GM13977 (cell line): Measurements from ENCODE around the gene RNF141.
A peak's percentile ranks its signal among the peaks of the same experiment; 100 is the strongest.

Source experiments
- DNase-seq: peaks from one replicate; pipeline ENCODE4 v3.0.0; 2012; ENCODE audit warnings: low spot score
- in situ Hi-C: fragments of 300-500 bp; cut with MboI; formaldehyde crosslinking; loops from one replicate; pipeline ENCODE4 v1.12.0; 2022; ENCODE audit warnings: low sequenced_read_pairs, low pct_unique_long_range_greater_than_20kb, mixed read lengths, inconsistent platforms; ENCODE audit not compliant: unreplicated experiment
- TF ChIP-seq, protein P1 (sequence below): IDR thresholded peaks from 2 replicates; pipeline ENCODE4 v1.5.1; 2012; ENCODE audit warnings: mild to moderate bottlenecking, control low read depth; ENCODE audit not compliant: insufficient read depth; ENCODE audit errors: extremely low read depth, missing control alignments

The RNF141 gene

DNA sequence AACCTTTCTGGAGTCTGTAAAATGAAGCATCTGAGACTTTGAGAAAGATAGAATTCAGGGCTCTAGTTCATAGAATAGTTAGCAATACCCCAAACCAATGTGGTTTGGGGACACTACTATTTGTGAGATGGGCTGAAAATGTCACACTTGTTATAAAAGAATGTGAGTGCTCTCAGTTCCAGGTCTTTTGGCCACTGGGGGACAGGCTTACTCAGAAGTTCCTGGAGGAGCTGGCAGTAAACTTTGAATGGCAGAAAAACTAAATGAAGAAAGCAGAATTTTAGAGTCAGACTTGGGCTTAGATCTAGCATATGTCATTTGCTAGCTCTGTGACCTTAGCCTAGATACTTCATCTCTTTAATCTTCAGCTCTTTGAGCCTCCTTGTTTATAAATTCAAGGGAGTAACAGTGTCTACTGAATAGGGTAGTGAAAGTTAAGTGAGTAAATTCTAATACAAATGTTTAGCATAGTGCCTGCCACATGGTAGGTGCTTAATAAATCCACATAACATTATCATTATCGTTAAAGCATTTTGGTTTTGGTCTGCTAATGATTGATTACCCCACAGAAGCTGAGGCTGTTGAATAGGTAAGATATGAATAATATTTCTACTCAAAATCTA, 23.8 kb upstream of the RNF141 start:
- TF ChIP-seq, protein P1, sequence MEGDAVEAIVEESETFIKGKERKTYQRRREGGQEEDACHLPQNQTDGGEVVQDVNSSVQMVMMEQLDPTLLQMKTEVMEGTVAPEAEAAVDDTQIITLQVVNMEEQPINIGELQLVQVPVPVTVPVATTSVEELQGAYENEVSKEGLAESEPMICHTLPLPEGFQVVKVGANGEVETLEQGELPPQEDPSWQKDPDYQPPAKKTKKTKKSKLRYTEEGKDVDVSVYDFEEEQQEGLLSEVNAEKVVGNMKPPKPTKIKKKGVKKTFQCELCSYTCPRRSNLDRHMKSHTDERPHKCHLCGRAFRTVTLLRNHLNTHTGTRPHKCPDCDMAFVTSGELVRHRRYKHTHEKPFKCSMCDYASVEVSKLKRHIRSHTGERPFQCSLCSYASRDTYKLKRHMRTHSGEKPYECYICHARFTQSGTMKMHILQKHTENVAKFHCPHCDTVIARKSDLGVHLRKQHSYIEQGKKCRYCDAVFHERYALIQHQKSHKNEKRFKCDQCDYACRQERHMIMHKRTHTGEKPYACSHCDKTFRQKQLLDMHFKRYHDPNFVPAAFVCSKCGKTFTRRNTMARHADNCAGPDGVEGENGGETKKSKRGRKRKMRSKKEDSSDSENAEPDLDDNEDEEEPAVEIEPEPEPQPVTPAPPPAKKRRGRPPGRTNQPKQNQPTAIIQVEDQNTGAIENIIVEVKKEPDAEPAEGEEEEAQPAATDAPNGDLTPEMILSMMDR = peak; percentile 29
- in situ Hi-C loops = no loop called here
- no peak for DNase-seq

DNA sequence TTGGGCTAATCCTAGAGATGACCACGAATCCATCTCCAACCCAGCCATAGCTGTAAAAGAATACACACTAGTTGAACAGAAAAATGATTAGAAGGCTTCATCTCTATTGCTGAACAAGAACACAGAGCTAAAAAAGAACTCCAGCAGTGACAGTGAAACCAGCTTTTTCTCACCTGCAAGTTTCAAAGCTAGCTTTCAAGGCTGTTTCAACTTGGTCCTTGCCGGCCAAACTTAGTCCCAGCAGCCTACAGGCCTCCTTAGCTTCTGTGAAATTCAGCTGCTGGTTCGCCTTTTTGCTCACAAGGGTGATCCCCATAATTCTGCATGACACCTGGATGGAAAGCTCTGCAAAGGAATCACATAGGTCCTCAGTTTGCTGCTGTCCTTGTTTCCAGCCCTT, 23.0 kb upstream of the RNF141 start:
- TF ChIP-seq, protein P1 = no peak
- DNase-seq = no peak
- in situ Hi-C loops = no loop called here

DNA sequence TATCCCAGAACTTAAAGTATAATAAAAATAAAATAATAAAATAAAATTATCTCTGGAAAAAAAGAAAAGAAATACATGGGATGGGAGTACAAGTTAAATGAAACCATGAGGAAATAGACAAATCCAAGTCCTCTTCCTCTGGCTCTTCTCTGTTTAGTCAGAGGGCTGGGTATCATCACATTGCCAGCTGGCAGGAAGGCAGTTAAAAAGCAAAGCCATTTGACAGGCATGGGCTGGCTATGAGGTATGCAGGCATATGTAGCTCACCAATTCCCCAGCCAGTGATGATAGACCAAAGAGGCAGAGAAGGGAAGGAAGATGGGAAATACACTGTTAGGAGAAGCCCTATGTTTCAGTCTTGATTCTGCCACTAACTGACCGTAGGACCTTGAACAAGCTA, 21.0 kb upstream of the RNF141 start:
- TF ChIP-seq, protein P1 = no peak
- in situ Hi-C loops = no loop called here
- DNase-seq = no peak

DNA sequence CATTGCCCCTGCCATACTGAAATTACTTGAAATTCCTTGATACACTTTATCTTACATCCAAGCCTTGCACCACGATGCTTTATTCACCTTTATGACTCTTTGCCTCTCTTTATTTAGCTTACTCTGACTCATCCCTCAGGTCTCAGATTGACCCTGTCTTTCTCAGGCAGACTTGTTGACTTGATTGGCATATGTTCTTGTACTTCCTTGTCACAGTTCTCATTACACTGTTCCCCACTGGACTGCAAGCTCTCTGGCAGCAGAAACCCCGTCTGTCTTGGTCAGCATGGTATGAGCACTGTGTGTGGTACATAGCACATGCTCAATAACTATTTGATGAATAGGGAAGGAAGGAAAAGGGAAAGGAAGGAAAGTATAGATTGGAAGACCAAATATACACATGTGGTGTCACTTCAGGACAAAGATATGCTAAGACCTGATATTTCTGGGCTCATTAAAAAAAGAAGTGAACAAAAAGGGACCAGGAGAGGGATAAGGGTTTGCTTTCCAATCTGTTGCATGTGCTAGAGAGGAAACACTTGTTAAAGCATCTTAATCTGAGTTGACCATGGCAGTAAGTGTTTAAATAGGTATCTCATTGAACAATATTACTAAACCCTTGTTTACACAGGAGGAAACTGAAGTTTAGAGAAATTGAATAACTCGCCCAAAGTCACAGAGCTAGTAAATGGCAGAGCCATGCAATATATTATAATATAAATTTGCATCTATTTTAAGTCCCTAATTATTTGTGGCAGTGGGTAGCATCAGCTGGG, 20.2 kb upstream of the RNF141 start:
- no peak for DNase-seq
- in situ Hi-C loops = no loop called here
- TF ChIP-seq, protein P1 = no peak

DNA sequence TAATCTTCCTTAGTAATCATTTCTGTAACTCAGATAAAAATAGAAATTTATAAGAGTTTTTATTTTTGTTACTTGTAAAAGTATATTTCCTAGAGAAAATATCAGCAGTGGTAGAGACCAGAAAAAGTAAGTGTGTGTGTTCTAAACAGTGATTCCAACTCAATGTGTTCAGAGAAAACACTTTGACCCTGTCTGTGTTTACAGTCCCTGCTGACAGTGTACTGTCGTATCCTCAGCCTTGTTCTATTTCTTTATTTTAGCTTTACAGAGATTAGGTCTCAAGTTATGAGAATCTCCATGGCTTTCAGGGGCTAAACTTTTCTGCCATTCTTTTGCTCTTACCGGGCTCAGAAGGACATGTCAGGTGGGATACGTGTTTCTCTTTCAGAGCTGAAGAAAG, 17.3 kb upstream of the RNF141 start:
- DNase-seq = no peak
- in situ Hi-C loops = no loop called here
- TF ChIP-seq, protein P1 = no peak

DNA sequence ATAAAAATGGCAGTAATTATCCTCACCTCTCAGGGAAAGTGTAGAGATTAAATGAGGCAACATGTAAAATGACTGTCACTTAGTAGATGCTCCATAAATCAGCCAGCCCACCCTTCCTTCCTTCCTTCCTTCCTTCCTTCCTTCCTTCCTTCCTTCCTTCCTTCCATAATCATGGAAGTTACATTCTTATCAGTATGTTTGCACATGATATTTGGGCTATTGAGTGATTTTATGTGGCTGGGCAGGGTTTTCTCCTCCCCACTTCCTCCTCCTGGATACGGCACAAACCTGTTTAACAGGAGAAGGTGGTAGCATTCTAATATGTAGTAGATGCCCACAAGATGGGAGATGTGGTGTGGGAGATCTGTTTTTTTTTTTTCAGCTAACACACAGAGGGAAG, 15.6 kb upstream of the RNF141 start:
- no peak for DNase-seq
- in situ Hi-C loops = no loop called here

More for the DNA sequence above, 15.6 kb upstream of the RNF141 start:
- TF ChIP-seq, protein P1 = no peak
